ENCODE results near the gene ITGAL. TPM values are rescaled to one million over a fixed set of nuclear protein-coding genes. Genes with fewer than 3 reads are reported as not detected.

Gene ITGAL
- total and polyA plus RNA-seq, 11 donors: 0.25 to 29.5 (median 1.6) TPM

DNA sequence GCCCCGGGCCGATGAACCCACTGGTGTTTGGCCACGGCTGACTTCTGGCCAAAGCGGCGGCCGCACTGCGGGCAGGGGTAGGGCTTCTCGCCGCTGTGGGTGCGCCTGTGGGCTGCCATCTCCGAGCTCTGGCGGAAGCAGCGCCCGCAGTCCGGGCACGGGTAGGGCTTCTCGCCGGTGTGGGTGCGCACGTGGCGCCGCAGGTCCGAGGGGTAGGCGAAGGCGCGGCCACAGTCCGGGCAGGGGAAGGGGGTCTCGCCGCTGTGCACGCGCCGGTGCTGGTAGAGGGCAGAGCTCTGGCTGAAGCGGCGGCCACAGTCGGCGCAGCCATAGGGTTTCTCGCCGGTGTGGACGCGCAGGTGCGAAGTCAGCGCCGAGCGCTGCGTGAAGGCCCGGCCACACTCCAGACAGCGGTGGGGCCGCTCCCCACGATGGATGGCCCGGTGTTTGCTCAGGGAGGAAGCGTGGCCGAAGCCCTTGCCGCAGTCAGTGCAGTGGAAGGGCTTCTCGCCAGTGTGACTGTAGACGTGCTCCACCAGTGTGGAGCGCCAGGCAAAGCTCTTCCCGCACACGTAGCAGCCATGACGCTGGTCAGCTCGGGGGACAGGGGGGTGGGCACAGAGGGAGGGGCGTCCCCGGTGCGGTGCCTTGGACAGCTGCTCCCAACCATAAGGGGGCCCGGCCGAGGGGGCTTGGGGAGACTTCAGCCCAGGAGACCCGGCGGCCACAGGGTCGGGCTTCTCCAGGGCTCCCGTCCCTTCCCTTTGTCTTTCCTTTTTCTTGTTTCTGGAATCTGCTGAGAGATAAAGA, 83.0 kb downstream of the ITGAL start:
- peaks cover 0 to 31% (median 21%) of the 10 kb centered on the region in 9 donors for H3K36me3 ChIP-seq
- H3K4me1 ChIP-seq: peaks cover 0 to 73% (median 31%) of the 10 kb centered on the region in 12 donors
- intact Hi-C loops (cut with DNase I): loop anchor here in 1 of 10 donors (2.0 kb wide), 1 partner anchor 21 kb away; the partner anchor contains the start of gene ZNF747
- no peak for TF ChIP-seq POLR2A (IDR thresholded peaks at IDR 0.05)
- TF ChIP-seq, protein P1, sequence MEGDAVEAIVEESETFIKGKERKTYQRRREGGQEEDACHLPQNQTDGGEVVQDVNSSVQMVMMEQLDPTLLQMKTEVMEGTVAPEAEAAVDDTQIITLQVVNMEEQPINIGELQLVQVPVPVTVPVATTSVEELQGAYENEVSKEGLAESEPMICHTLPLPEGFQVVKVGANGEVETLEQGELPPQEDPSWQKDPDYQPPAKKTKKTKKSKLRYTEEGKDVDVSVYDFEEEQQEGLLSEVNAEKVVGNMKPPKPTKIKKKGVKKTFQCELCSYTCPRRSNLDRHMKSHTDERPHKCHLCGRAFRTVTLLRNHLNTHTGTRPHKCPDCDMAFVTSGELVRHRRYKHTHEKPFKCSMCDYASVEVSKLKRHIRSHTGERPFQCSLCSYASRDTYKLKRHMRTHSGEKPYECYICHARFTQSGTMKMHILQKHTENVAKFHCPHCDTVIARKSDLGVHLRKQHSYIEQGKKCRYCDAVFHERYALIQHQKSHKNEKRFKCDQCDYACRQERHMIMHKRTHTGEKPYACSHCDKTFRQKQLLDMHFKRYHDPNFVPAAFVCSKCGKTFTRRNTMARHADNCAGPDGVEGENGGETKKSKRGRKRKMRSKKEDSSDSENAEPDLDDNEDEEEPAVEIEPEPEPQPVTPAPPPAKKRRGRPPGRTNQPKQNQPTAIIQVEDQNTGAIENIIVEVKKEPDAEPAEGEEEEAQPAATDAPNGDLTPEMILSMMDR (IDR thresholded peaks at IDR 0.05): no peak
- H3K9me3 ChIP-seq: no peaks in the 10 kb centered on the region
- ATAC-seq (no peak), DNase-seq (no peak)
- H3K27ac ChIP-seq: peak overlapping the region in 3 of 12 donors; percentile 33 to 99 (median 92)
- 94 to 98% (median 95%) methylated on average over 41 to 69 of the region's 69 CpGs for WGBS, 4 donors
- no peaks in the 10 kb centered on the region for H3K27me3 ChIP-seq
- H3K4me3 ChIP-seq: no peak overlapping the region

GRCh38 chr16:30556125-30556473, 83.6 kb downstream of the ITGAL start:
- no peaks in the 10 kb centered on the region for H3K9me3 ChIP-seq
- WGBS, 4 donors: 53 to 58% (median 54%) methylated on average over 9 to 10 of the region's 10 CpGs
- H3K4me3 ChIP-seq: no peak overlapping the region
- H3K27ac ChIP-seq: peak overlapping the region in 3 of 12 donors; percentile 89 to 99 (median 92)
- TF ChIP-seq, protein P1 (IDR thresholded peaks at IDR 0.05): no peak
- no peak for TF ChIP-seq POLR2A (IDR thresholded peaks at IDR 0.05)
- intact Hi-C loops (cut with DNase I): loop anchor here in 1 of 10 donors (2.0 kb wide), 1 partner anchor 21 kb away; the partner anchor contains the start of gene ZNF747
- no peaks in the 10 kb centered on the region for H3K27me3 ChIP-seq
- H3K4me1 ChIP-seq: peaks cover 0 to 75% (median 34%) of the 10 kb centered on the region in 12 donors
- DNase-seq (no peak), ATAC-seq (no peak)
- H3K36me3 ChIP-seq: peaks cover 0 to 31% (median 21%) of the 10 kb centered on the region in 9 donors

DNA sequence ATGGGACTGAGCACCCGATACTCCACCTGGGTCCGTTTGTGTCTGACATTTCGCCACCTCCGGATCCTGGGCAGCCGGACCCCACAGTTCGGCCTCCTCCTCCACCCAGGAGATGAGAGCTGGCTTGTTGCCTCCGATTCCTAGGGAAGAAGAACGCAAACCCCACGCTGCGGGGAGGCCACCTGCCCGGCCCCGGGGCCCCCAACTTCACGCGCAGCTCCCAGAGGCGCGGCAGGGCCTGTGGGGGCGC, 85.1 kb downstream of the ITGAL start:
- TF ChIP-seq, protein P1 (IDR thresholded peaks at IDR 0.05): no peak
- TF ChIP-seq POLR2A (IDR thresholded peaks at IDR 0.05): no peak
- Histone ChIP-seq H3K36me3 (peaks cover 0 to 31% (median 21%) of the 10 kb centered on the region in 9 donors), H3K27ac (peak overlapping the region; percentile 86 to 99 (median 94)), H3K27me3 (no peaks in the 10 kb centered on the region), H3K9me3 (no peaks in the 10 kb centered on the region), H3K4me1 (peaks cover 0 to 73% (median 32%) of the 10 kb centered on the region in 12 donors), H3K4me3 (peak overlapping the region; percentile 63 to 98 (median 77))
- ATAC-seq (peak in 2 of 4 donors; percentile 2), DNase-seq (peak in 1 of 5 donors; percentile 66)
- WGBS, 4 donors: 0 to 1% (median 0%) methylated on average over 3 to 17 of the region's 17 CpGs
- intact Hi-C loops (cut with DNase I): loop anchor here in 1 of 10 donors (2.0 kb wide), 1 partner anchor 23 kb away; the partner anchor contains the start of gene ZNF747

Measured in heart left ventricle (tissue), 16 donors.